HUES64 (cell line): ENCODE measurements around the gene PRDM1.

ENCODE experiments used
- H3K27ac ChIP-seq: 2 replicates; pipeline ENCODE4 v1.7.0; 2013; ENCODE audit warnings: low read depth, low read length, inconsistent platforms
- H3K27me3 ChIP-seq: 2 replicates; pipeline ENCODE4 v1.6.1; 2013; ENCODE audit warnings: mild to moderate bottlenecking, low read length; ENCODE audit not compliant: insufficient read depth
- H3K36me3 ChIP-seq: 2 replicates; pipeline ENCODE4 v1.6.1; 2013; ENCODE audit warnings: mild to moderate bottlenecking, low read length; ENCODE audit not compliant: insufficient read depth
- H3K4me1 ChIP-seq: 2 replicates; pipeline ENCODE4 v1.6.1; 2013; ENCODE audit warnings: mild to moderate bottlenecking, low read length, moderate library complexity; ENCODE audit not compliant: insufficient read depth
- H3K4me3 ChIP-seq: 2 replicates; pipeline ENCODE4 v1.5.1; 2013; ENCODE audit warnings: mild to moderate bottlenecking, low read length, moderate library complexity
- H3K9ac ChIP-seq: 2 replicates; pipeline ENCODE4 v1.6.1; 2013; ENCODE audit warnings: mild to moderate bottlenecking, low read depth, low read length
- H3K9me3 ChIP-seq: 2 replicates; pipeline ENCODE4 v1.6.1; 2013; ENCODE audit warnings: low read depth, low read length; ENCODE audit not compliant: insufficient read depth
- WGBS: fragments of 150-250, 120-280 bp; methylation state at CpG from one replicate; pipeline ENCODE4 v1.1.7; 2013; ENCODE audit warnings: missing lambda C conversion rate; 5-methylcytosine and 5-hydroxymethylcytosine counted together

The PRDM1 gene

DNA sequence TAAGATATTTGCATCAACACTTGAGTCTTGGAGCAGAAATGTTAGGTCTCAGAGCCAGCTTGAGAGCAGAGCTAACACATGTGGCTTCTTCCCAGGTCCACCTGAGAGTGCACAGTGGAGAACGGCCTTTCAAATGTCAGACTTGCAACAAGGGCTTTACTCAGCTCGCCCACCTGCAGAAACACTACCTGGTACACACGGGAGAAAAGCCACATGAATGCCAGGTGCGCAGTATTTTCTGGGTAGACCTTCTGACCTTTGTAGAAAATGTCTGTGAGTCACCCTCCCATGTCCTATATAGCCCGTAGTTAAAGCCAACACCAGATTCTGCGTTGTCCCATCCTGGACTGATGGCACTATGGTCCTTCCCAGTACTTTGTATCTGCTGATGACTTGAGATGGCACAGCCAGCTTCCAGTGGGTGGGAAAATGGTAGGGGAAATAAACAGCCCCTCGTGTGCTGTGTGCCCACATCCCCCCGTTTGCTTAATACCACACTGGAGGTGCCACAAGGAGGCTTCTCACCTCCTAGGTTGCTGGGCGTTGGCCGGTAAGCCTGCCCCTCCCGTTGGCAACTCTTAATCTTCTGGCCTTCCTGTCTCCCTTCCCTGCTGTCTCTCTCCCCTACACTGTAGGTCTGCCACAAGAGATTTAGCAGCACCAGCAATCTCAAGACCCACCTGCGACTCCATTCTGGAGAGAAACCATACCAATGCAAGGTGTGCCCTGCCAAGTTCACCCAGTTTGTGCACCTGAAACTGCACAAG is 20.3 kb downstream of the PRDM1 start:
- H3K27ac ChIP-seq, result no peak overlapping the region
- no peak overlapping the region for H3K9ac ChIP-seq
- H3K4me3 ChIP-seq, result no peak overlapping the region
- H3K9me3 ChIP-seq, result no peaks in the 10 kb centered on the region
- H3K4me1 ChIP-seq, result no peaks in the 10 kb centered on the region
- H3K27me3 ChIP-seq, result no peaks in the 10 kb centered on the region
- 0 out of 2 replicates have a peak, but pooled peaks cover 7% of the 10 kb centered on the region for H3K36me3 ChIP-seq
- WGBS, result 93% methylated on average over 12 of the region's 12 CpGs

- Histone ChIP-seq H3K4me1 (no peaks in the 10 kb centered on the region), H3K9me3 (no peaks in the 10 kb centered on the region), H3K36me3 (0 out of 2 replicates have a peak, but pooled peaks cover 7% of the 10 kb centered on the region), H3K27ac (no peak overlapping the region), H3K4me3 (no peak overlapping the region), H3K9ac (no peak overlapping the region), H3K27me3 (no peaks in the 10 kb centered on the region)
- 95% methylated on average over 14 of the region's 14 CpGs for WGBS
These were observed 21.0 kb downstream of the PRDM1 start for GRCh38 chr6:106107043-106107613.

- Histone ChIP-seq H3K36me3 (0 out of 2 replicates have a peak, but pooled peaks cover 7% of the 10 kb centered on the region), H3K9ac (no peak overlapping the region), H3K4me1 (no peaks in the 10 kb centered on the region), H3K27me3 (no peaks in the 10 kb centered on the region), H3K27ac (no peak overlapping the region), H3K9me3 (no peaks in the 10 kb centered on the region), H3K4me3 (no peak overlapping the region)
- 98% methylated on average over 6 of the region's 6 CpGs for WGBS
These were observed 22.0 kb downstream of the PRDM1 start for GRCh38 chr6:106108129-106108528.

GRCh38 chr6:106109029-106109428 is 22.9 kb downstream of the PRDM1 start:
- no peak overlapping the region for H3K9ac ChIP-seq
- 93% methylated on average over 3 of the region's 3 CpGs for WGBS
- H3K4me1 ChIP-seq, result no peaks in the 10 kb centered on the region
- H3K9me3 ChIP-seq, result no peaks in the 10 kb centered on the region
- no peaks in the 10 kb centered on the region for H3K27me3 ChIP-seq
- H3K4me3 ChIP-seq, result no peak overlapping the region
- H3K36me3 ChIP-seq, result 0 out of 2 replicates have a peak, but pooled peaks cover 7% of the 10 kb centered on the region
- no peak overlapping the region for H3K27ac ChIP-seq

- WGBS, result 93% methylated on average over 10 of the region's 10 CpGs
- no peak overlapping the region for H3K9ac ChIP-seq
These were observed 24.2 kb downstream of the PRDM1 start for GRCh38 chr6:106110164-106110826.

DNA sequence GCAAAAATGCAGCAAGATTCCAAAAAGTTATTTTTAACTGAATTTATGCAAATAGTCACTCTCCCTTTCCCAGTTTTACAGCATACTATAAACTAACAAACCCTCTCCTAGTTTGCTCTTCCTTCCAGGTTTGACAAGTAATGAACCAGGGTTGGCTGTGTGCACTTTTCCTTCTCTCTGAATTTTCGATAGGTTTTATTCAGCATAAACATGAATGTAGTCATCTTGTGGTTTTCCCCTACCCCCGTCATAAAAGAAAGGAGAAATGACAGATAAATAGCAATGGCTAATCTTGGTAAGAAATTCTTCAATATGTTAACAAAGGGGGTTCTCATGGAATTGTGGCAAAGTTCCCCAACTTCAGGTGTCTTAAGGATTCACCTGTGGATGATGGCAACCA is 26.3 kb downstream of the PRDM1 start:
- 95% methylated on average over 2 of the region's 2 CpGs for WGBS
- H3K27ac ChIP-seq, result no peak overlapping the region
- no peak overlapping the region for H3K9ac ChIP-seq
- no peak overlapping the region for H3K4me3 ChIP-seq
- H3K27me3 ChIP-seq, result no peaks in the 10 kb centered on the region
- H3K36me3 ChIP-seq, result 0 out of 2 replicates have a peak, but pooled peaks cover 2% of the 10 kb centered on the region
- H3K4me1 ChIP-seq, result no peaks in the 10 kb centered on the region
- H3K9me3 ChIP-seq, result no peaks in the 10 kb centered on the region

More at GRCh38 chr6:106110164-106110826, 24.2 kb downstream of the PRDM1 start:
- Histone ChIP-seq H3K4me1 (no peaks in the 10 kb centered on the region), H3K36me3 (0 out of 2 replicates have a peak, but pooled peaks cover 7% of the 10 kb centered on the region), H3K27me3 (no peaks in the 10 kb centered on the region), H3K27ac (no peak overlapping the region), H3K4me3 (no peak overlapping the region), H3K9me3 (no peaks in the 10 kb centered on the region)

GRCh38 chr6:106113256-106113959 is 27.3 kb downstream of the PRDM1 start:
- H3K27ac ChIP-seq, result no peak overlapping the region
- WGBS, result 94% methylated on average over 10 of the region's 10 CpGs
- no peaks in the 10 kb centered on the region for H3K9me3 ChIP-seq
- H3K36me3 ChIP-seq, result no peaks in the 10 kb centered on the region
- H3K4me1 ChIP-seq, result no peaks in the 10 kb centered on the region
- no peaks in the 10 kb centered on the region for H3K27me3 ChIP-seq
- H3K9ac ChIP-seq, result no peak overlapping the region
- no peak overlapping the region for H3K4me3 ChIP-seq

- no peak overlapping the region for H3K27ac ChIP-seq
- 94% methylated on average over 9 of the region's 9 CpGs for whole genome bisulfite sequencing
These were observed 28.4 kb downstream of the PRDM1 start for GRCh38 chr6:106114492-106114891.

GRCh38 chr6:106115286-106115685 is 29.1 kb downstream of the PRDM1 start:
- Histone ChIP-seq H3K9ac (no peak overlapping the region), H3K4me3 (no peak overlapping the region), H3K27me3 (no peaks in the 10 kb centered on the region), H3K36me3 (no peaks in the 10 kb centered on the region), H3K9me3 (no peaks in the 10 kb centered on the region), H3K4me1 (no peaks in the 10 kb centered on the region), H3K27ac (no peak overlapping the region)
- 99% methylated on average over 5 of the region's 5 CpGs for WGBS

More at GRCh38 chr6:106114492-106114891, 28.4 kb downstream of the PRDM1 start:
- no peaks in the 10 kb centered on the region for H3K36me3 ChIP-seq
- no peak overlapping the region for H3K9ac ChIP-seq
- H3K27me3 ChIP-seq, result no peaks in the 10 kb centered on the region
- no peaks in the 10 kb centered on the region for H3K9me3 ChIP-seq
- H3K4me1 ChIP-seq, result no peaks in the 10 kb centered on the region
- no peak overlapping the region for H3K4me3 ChIP-seq

DNA sequence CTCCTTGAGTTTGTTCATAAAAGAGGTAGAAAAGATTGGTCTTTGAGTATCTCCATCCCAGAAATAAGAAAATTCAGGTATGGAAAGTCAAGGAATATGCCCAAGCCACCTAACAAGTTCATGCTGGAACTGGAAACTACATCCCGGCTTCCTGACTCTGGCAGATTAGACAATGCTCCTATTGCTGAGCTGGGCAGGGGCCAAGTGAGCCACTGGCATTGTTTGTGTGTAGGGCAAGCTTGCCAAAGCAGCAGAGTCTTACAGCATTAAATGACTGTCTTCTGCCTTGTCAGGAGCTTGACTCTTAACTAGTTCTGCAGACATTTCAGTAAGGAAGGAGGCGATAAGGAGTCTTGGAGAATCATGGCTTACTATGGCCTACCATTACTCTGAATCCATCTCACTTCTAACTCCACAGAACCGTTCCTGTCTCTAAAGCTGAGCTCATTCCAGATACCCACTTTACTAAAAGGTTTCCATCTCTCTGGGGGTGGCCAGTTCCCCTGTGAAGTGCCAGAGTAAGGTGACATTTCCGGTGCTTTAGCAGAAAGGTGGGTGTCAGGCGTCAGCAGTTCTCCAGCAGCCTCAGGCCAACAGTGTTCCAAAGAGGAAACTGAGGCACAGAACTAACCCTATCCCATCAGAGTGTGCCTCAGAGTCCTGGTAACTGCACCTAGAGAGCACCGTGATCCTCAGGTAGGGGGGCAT is 30.1 kb downstream of the PRDM1 start:
- no peaks in the 10 kb centered on the region for H3K4me1 ChIP-seq

More for the DNA sequence above, 30.1 kb downstream of the PRDM1 start:
- Histone ChIP-seq H3K27me3 (no peaks in the 10 kb centered on the region), H3K9me3 (no peaks in the 10 kb centered on the region), H3K9ac (no peak overlapping the region), H3K27ac (no peak overlapping the region), H3K36me3 (no peaks in the 10 kb centered on the region), H3K4me3 (no peak overlapping the region)
- 94% methylated on average over 6 of the region's 6 CpGs for WGBS
